C4-2B (cell line): Measurements from ENCODE around the gene FOLR1.

Experiments used
- ZFX ChIP-seq: fragments of 450-650 bp; IDR thresholded peaks from 2 replicates; pipeline ENCODE4 v1.6.1; 2017
- TF ChIP-seq, protein P1 (sequence below): fragments of 450-650 bp; conservative IDR thresholded peaks from 2 replicates; pipeline ENCODE4 v1.5.1; 2017; ENCODE audit warnings: mild to moderate bottlenecking

DNA sequence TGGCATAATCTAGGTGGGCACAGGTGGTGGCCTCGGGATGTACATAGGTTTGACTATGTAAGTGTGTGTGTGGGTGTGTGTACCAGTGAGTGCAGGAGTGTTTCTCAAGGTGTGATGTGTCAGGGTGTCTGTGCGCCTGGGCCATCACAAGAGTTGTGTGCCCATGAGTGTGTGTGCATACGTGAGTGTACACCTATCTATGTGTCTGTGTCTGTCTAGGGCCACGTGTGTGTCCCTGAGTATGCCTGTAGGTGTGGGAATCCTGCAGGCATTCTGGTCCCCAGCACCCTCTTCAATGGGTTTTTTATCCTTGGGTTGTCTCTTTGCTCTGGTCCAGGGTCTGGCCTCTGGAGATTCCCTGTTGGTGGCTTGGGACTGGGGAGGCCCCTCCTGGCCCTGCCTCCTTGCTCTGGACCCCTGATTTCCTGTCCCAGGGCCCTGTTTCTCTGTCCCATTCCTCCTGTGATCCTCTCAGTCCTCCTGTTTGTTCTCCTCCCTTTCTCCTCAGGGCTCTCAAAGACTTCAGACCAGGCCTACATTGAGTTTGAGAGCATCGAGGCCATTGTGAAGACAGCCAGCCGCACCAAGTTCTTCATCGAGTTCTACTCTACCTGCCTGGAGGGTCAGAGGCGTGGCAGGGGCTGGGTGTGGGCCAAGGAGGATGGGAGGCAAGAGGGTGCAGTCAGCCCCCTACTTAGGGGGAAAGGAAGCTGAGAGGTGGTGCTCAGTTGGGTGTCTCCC, 42.0 kb downstream of the FOLR1 start:
- TF ChIP-seq, protein P1, sequence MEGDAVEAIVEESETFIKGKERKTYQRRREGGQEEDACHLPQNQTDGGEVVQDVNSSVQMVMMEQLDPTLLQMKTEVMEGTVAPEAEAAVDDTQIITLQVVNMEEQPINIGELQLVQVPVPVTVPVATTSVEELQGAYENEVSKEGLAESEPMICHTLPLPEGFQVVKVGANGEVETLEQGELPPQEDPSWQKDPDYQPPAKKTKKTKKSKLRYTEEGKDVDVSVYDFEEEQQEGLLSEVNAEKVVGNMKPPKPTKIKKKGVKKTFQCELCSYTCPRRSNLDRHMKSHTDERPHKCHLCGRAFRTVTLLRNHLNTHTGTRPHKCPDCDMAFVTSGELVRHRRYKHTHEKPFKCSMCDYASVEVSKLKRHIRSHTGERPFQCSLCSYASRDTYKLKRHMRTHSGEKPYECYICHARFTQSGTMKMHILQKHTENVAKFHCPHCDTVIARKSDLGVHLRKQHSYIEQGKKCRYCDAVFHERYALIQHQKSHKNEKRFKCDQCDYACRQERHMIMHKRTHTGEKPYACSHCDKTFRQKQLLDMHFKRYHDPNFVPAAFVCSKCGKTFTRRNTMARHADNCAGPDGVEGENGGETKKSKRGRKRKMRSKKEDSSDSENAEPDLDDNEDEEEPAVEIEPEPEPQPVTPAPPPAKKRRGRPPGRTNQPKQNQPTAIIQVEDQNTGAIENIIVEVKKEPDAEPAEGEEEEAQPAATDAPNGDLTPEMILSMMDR, result no peak
- no peak for TF ChIP-seq ZFX
